Tongue (tissue), 2 donors: Measurements from ENCODE around the gene BMPR2. TPM values are rescaled to one million over a fixed set of nuclear protein-coding genes. Genes with fewer than 3 reads are reported as not detected.
"Not testable (repeated sequence)": the region's sequence is repeated elsewhere in the genome, so short reads cannot be mapped to it uniquely, and the experiment has no call there.

ENCODE experiments used
- DNase-seq: peaks from one replicate; pipeline ENCODE4 v3.0.0-alpha.2; 2015
- total RNA-seq: library from RNA; depleted of rRNA; stranded (reverse); fragments of >200 nt; gene quantifications from one replicate; pipeline ENCODE4 v1.2.3, GENCODE V29; 2014

The BMPR2 gene
- total RNA-seq, 1 donor from 2014 or later: 49.5 TPM

DNA sequence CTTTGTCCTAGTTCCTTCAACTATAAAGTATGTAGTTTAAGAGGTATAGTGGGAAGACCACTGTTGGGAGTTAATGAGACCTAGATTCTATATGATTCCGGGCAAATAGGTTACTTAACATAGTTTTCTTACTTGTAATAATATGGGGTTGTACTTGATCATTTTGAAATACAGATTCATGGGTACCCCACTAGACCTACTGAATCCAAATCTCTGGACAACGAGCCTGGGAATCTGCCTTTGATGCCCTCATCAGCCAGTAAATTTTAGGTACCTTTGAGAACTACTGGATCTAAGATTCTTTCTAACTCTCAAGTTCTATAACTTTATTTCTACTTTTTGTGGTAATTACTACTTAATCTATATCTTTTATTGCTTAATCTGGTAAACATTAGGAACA, 6.6 kb downstream of the BMPR2 start:
- DNase-seq: no peak

DNA sequence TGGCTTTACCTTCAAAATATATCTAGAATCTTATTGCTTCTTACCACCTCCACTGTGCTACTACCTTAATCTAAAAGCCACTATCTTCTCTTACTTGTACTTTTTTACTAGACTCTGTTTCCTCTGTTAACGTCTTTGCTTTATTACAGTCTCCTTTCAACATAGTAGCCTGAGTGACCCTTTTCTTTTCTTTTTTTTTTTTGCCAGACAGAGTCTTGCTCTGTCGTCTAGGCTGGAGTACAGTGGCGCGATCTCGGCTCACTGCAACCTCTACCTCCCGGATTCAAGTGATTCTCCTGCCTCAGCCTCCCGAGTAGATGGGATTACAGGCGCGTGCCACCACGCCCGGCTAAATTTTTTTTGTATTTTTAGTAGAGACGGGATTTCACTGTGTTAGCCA, 10.4 kb downstream of the BMPR2 start:
- not testable (repeated sequence) for DNase-seq

DNA sequence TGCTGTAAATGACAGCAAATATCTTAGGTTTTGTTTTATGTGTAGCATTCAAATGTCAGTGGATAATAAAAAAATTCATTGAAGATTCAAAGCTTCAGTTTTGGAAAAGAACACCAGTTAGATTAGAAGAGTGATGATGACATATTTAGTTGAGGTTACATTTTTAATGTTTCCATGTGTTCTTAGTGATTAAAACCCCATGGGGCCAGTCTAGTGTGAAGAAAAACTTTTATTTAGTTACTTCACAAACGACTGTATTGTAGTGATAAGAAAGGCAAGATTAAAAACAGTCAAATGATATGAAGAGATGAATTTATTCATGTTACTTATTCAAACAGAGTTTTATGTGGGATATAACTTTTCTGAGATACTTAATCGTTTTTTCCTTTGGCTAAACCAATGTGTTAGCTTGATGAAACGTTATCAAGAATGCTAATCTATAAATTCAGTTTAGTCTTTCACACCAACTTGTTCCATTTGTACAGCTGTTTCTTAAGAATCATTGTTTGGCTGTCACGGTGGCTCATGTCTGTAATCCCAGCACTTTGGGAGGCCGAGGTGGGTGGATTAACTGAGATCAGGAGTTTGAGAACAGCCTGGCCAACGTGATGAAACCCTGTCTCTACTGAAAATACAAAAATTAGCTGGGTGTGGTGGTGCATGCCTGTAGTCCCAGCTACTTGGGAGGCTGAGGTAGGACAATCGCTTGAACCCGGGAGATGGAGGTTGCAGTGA, 11.6 kb downstream of the BMPR2 start:
- DNase-seq: peak; percentile 21

DNA sequence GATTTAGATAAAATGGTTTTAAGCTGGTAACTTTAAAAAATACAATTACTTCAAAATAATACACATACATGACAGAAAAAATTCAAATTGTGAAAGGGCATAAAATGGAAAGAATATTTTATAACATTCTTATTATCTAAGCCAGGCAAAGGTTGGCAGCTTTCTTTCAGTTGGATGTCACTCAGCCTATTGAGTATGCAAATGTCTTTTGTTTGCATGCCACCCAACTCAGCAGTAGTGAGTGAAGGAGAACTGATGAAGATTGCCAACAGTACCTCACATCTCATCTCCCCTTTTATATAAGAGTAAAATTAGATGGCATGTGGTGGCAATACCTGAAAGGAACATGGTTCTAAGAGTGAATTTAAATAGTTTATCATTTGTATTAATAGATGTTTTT, 24.8 kb downstream of the BMPR2 start:
- no peak for DNase-seq

DNA sequence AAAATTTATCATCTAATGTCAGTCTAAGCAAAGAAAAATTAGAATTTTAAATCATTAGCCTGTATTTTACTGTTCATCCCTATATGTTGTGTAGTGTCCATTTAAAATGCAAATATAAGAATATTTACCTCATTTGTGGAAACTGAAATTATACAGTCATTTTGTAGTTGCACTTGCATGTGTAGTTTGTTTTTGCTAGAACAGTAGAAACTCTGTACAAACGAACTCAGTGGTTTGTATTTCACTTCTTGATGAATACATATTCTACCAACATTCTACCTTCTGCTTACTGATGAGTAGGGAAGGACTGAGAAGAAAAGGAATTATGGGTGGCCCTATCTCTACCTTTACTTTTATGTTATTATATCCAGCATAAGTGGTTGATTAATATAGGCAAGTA, 29.7 kb downstream of the BMPR2 start:
- DNase-seq: no peak

DNA sequence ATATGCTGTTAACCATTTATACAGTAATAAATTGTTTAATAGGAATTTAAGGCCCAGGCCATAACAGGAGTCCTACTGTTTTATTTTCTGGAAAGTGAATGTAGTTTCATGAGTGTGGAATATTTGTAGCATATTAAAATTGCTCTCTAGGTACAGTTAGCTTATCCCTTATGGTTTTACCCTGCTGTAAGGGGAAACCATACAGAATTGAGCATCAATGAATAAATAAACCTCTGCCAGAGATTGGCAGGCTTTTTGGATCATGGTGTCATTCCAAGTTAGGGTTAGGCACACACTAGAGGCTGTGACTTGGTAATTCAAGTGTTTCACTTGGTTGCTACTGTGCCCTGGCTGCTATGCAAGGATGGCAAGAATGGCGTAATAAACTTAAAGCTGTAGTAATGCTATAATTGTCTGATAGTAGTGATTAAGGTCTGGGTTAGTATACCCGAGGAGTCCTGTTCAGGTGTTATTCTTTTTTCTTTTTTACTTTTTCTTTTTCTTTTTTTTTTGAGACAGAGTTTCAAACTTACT, 30.4 kb downstream of the BMPR2 start:
- no peak for DNase-seq

DNA sequence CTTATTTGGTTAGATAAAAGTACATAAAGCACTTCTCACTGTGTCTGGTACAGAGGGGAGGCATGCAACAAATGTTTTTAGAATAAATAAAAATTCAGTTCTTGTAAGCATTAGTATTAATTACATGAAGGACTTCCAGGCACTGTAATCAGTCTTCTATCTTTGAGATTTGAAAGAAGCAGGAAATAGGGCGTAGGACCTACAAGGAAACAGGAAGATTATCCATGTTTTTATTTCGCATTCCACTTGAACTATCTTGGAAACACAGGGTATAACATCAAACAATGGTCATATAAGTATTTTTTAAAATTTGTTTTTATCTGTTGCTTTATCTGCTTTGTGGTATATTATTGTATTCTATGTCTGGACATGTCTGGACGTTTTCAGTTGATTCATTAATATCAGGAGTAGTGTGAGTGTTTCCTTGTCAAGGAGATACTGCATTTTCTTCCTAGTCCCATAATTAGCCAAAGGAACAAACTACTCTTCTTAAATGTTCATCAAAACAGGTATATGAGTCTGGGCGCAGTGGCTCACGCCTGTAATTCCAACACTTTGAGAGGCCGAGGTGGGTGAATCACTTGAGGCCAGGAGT, 32.5 kb downstream of the BMPR2 start:
- no peak for DNase-seq

DNA sequence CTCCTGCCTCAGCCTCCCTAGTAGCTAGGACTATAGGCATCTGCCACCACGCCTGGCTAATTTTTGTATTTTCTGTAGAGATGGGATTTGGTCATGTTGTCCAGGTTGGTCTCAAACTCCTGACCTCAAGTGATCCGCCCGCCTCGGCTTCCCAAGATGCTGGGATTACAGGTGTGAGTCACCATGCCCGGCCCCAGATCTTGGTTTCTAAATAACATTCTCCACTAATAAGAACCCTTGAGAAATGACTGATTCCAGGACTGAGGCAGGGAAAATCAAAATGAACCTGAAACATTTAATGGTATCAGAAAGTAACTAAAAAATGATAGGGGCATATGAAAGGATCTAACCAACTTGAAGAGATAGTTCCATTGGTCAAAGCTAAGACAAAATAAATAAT, 34.0 kb downstream of the BMPR2 start:
- no peak for DNase-seq

DNA sequence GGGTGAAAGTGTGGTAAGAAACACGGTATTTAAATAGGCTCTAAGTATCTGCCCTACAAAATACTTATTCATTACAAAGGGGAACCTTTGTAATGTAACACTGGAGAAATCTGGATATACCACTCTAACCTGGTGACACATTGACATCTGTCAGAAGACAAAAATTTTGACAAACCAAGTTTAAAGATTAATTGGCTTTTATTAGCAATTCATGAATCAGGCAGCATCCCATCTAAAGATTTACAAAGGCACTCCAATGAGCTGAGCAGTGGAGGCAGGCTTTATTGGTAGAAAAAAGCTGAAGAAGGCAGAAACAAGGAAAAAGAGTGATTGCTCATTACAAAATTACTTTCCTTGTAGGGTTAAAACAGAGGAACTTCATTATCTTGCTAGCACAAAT, 35.0 kb downstream of the BMPR2 start:
- no peak for DNase-seq

DNA sequence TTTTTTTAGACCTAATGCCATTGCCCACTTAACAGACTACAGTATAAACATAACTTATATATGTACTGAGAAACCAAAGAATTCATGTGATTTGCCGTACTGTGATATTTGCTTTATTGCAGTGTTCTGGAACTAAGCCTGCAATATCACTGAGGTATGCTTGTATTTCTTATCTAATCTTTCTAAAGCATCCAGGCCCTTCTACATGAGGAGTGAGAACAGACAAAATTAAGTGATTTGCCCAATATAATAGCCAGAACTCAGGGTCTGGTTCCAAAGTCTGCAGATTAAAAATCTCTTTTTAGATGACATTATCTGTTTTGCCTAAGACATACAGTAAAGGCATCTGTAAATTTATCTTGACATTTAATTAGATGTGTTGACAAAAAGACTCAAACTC, 41.9 kb downstream of the BMPR2 start:
- no peak for DNase-seq

DNA sequence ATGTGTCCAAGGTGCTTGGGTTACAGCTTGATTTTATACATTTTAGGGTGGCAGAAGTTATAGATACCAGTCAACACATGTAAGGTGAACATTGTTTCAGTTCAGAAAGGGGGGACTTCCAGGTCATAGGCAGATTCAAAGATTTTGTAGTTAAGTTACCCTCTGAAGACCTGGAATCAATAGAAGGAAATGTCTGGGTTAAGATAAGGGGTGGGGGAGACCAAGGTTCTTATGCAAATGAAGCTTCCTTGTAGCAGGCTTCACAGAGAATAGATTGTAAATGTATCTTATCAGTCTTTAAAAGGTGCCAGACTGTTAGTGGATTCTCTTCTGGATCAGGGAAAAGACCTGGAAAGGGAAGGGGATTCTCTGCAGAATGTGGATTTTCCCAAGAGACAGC, 42.4 kb downstream of the BMPR2 start:
- DNase-seq: no peak

DNA sequence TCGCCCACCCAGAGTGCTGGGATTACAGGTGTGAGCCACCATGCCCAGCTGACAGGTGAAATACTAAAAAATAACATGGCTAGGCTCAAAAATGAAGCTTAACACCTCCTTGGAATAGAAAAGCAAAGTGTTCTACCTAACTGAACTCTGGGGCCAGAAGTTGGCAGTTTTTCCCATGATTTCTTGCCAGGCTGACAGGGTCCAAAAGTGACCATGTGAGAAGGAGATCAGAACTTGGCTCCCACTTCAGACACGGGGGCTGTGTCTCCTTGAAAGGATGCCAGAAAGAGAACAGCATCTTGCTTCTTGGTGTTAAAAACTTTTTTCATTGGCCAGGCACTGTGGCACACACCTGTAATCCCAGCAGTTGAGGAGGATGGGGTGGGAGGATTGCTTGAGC, 47.0 kb downstream of the BMPR2 start:
- DNase-seq: no peak

DNA sequence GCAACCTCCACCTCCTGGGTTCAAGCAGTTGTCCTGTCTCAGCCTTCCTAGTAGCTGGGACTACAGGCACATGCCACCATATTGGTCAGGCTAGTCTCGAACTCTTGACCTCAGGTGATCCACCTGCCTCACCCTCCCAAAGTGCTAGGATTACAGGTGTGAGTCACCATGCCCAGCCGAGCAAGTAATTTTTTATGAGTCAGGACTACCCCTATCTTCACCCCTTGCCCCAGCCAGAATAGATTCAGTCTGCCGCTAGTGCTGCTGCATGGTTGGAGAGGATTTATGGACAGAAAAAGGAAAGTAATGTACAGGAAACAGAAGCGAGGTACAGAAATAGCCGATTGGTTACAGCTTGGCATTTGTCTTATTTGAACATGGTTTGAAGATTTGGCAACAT, 48.9 kb downstream of the BMPR2 start:
- DNase-seq: no peak

DNA sequence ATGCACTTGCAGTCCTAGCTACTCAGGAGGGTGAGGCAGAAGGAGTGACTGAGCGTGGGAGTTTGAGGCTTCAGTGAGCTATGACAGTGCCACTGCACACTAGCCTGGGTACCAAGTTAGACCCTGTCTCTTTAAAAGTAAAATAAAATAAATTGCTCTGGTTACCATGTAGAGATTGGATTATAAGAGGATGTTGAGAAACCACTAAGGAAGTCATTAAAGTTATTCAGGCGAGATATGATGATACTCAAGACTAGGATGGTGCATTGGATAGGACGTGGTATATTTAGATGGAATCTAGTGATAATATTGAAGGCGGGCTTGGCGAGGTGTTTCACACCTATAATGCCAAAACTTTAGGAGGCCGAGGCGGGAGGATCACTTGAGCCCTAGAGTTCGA, 50.6 kb downstream of the BMPR2 start:
- no peak for DNase-seq

DNA sequence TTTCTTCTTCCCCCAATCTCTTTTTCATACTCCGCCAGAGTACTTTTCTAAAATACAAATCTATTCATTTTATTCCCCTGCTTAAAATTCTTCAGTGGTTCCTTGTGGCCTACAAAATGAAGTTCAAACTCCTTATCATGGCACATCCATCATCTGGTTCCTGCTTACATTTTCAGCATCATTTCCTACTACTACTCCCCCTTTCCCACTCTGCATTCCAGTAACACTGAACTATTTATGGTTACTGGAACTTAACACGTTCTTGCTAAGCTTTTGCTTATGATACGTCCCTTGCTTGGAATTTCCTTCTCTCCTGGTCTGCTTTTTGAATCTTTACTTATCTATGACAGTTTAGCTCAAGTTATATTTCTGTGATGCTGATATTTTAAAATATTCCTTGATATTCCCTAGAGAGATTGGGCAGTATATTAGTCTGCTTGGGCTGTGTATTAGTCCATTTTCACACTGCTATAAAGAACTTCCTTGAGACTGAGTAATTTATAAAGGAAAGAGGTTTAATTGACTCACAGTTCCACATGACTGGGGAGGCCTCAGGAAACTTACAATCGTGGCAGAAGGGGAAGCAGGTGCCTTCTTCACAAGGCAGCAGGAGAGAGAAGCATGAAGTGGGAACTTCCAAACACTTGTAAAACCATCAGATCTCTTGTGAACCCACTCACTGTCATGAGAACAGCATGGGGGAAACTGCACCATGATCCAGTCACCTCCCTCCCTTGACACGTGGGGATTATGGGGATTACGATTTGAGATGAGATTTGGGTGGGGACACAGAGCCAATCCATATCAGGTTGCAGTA, 53.2 kb downstream of the BMPR2 start:
- DNase-seq: no peak

DNA sequence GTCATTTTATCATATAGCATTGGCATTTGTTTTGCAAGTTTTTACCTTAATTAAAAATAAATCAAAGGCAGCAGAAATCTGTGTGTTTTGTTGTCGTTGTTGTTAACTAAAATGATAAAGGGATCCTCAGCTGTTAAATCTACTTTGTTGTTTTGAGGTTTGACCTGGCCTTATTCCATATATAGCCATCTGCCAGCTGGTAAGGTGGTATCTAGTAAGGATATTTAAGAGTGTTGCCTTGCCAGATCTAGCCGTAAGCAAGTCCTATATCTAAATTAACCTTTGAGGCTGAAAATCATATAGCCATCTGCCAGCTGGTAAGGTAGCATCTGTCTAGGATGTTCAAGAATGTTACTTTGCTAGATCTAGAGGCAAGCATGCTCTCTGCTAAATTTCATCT, 56.6 kb downstream of the BMPR2 start:
- DNase-seq: no peak

DNA sequence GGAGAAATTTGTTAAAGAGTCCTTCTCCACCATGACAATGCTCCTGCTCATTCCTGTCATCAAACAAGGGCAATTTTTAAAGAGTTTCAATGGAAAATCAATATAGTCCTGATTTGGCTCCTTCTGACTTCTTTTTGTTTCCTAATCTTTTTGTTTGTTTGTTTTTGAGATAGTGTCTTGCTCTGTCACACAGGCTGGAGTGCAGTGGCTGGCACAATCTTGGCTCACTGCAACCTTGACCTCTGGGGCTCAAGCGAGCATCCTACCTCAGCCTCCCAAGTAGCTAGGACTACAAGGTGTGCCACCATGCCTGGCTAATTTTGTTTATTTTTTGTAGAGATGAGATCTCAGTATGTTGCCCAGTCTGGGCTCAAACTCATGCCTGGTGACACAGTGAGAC, 58.3 kb downstream of the BMPR2 start:
- no peak for DNase-seq

DNA sequence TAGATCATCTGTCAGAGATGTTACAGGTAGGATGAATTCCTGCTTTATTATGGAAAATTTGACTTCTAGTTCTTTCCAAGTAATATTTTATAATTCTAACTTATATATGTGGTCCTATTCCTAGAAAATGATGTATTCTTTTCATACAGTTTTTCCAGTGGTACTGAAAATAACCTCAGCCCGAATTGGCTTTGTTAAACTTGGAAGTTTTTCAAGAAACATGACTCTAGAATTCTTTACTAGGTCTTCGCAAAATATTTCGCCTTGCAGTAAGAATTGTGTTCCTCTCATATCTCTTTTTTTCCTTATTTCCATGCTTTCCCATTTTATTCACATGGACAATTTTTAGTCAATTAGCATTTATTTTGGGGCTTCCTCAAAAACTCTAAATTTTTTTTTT, 60.5 kb downstream of the BMPR2 start:
- DNase-seq: peak; percentile 6

DNA sequence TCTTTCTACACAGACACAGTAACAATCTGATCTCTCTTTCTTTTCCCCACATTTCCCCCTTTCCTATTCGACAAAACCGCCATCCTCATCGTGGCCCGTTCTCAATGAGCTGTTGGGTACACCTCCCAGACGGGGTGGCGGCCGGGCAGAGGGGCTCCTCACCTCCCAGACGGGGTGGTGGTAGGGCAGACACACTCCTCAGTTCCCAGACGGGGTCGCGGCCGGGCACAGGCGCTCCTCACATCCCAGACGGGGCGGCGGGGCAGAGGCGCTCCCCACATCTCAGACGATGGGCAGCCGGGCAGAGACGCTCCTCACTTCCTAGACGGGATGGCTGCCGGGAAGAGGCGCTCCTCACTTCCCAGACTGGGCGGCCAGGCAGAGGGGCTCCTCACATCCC, 64.0 kb downstream of the BMPR2 start:
- not testable (repeated sequence) for DNase-seq

DNA sequence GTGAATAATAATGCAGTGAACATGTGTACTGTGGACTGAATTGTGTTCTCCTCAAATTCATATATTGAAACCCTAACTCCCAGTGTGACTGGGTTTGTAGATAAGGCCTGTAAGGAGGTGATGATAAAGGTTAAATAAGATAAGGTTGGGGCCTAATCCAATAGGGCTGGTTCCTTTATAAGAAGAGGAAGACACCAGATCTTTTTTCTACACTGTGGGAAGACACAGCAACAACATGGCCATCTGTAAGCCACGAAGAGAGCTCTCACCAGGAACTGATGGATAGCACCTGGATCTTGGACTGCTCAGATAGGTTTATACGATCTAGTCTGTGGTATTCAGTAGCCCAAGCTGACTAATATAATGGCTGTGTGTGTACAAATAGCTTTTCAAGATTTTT, 66.8 kb downstream of the BMPR2 start:
- no peak for DNase-seq

DNA sequence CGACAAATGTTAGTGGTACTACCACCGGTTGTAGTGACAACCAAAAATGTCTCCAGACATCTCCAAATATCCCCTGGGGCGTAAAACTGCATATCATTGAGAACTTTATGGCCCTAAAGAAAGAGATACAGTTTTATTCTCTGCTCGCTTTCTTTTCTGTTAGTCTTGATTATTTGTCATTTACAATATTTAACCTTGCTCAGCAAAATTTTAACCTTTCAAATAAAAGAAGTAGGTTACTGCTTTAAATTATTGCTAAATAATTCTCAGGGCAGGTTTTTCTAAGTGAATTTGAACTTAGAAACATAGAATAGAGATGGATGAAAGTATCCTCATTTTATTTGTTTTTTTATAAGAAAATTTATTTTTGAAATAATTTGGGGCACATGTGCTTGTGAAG, 67.9 kb downstream of the BMPR2 start:
- no peak for DNase-seq

DNA sequence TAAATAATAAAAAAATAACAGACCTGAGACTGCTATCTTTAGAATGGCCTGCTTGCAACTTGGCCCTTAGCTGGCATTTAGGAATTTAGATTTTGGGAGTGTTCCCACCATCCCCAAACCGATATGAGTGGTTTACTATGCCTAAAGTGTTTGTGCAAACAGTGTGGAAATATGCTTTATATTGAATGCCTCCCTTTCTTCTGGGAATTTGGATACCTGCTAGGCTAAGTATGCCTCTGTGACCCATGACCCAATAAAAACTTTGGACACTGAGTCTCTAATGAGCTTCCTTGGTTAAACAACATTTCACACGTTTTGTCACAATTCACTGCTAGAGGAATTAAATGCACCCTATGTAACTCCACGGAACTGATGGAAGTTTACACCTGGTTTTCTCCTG, 73.2 kb downstream of the BMPR2 start:
- no peak for DNase-seq

DNA sequence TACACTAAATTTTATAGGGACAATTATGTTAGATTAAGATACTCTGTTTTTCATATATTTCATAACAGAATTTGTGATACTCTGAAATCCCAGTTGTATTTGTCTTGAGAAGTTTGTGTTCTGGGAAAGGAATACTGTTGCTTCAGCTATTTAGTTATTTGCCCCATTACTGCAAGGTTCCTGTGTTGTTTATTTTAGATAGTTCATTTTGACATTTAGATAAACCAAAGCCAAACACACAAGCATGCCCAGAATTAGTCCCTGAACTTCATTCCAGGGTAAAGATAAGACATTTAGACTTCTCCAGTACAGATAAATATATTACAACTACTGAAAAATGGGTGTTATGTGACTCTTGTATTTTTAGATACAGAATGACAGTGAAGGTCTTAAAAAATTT, 74.7 kb downstream of the BMPR2 start:
- no peak for DNase-seq
